Measurements from ENCODE around the gene GABRR1. TPM values are rescaled to one million over a fixed set of nuclear protein-coding genes. Genes with fewer than 3 reads are reported as not detected.
A peak's percentile ranks its signal among the peaks of the same experiment; 100 is the strongest.

Gene GABRR1
- total RNA-seq, 1 donor: not detected

DNA sequence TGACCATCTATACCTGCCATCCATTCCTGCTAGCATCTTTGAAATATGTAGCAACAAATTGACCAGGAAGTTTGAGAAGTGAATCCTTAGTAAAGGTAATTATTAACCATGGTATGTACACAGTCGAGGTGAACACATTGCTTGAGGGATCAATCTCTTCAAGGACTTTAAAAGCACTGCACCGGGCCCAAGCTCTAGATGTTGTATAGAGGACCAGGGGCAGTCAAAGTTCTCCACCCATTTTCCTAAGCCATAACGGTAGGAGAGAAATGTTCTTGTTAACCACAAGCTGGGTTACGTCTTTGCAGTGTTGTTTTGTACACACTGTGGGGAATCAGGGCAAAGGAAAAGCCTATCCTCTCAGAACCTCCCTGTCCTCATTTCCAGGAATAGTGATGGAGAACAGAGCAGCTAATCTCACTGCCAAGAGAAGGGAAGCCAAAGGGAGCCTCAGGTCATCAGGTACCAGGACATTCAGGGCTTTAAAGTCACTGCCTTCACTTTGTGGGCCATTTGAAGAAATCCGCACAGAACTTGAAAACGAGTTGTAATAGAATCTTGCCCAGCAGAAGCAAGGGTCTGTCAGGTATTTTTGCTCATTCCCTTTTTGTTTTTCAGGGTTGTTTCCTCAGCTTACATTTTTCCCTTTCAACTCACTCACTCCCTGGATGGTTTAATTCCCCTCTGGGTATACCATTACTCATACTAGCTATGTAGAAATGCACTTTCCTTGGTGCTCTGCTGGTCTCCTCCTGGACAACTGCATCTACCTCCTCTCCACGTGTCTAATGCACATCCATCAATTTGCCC, 76.6 kb downstream of the GABRR1 start:
- DNase-seq (ENCODE audit: low read depth): peak; percentile 15
- TF ChIP-seq CTCF (IDR thresholded peaks at IDR 0.05; ENCODE audit: insufficient read depth, low read length): no peak
- no peak overlapping the region for H3K4me3 ChIP-seq (ENCODE audit: low read depth, low read length)

- no peak overlapping the region for H3K4me3 ChIP-seq (ENCODE audit: low read depth, low read length)
- DNase-seq (ENCODE audit: low read depth): peak; percentile 22
- TF ChIP-seq CTCF (IDR thresholded peaks at IDR 0.05; ENCODE audit: insufficient read depth, low read length): no peak
These were observed 77.4 kb downstream of the GABRR1 start for GRCh38 chr6:89139509-89140346.

- TF ChIP-seq CTCF (IDR thresholded peaks at IDR 0.05; ENCODE audit: insufficient read depth, low read length): no peak
- H3K4me3 ChIP-seq (ENCODE audit: low read depth, low read length): no peak overlapping the region
- DNase-seq (ENCODE audit: low read depth): no peak
These were observed 79.0 kb downstream of the GABRR1 start for GRCh38 chr6:89138173-89138572.

DNA sequence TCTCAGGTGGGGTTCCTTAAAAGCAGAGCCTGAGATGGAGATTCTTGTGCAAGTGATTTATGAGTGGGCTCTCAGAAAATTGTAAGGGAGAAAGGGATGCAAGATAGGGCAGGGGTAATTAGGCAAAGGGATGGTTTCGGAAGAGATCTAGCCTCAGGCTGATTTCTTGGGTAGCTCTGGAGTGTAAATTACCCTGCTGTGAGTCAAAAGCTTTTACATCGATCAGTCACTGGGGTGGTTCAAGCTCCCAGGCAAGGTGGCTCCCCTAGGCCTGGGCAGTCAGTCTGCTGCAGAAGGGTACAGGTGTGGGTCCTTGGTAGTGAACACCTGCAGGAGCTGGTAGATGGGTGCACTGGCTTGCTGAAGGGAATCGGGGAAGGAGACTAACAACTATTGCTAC, 82.4 kb downstream of the GABRR1 start:
- DNase-seq (ENCODE audit: low read depth): no peak
- H3K4me3 ChIP-seq (ENCODE audit: low read depth, low read length): no peak overlapping the region
- TF ChIP-seq CTCF (IDR thresholded peaks at IDR 0.05; ENCODE audit: insufficient read depth, low read length): no peak

- no peak overlapping the region for H3K4me3 ChIP-seq (ENCODE audit: low read depth, low read length)
- no peak for DNase-seq (ENCODE audit: low read depth)
- TF ChIP-seq CTCF (IDR thresholded peaks at IDR 0.05; ENCODE audit: insufficient read depth, low read length): no peak
These were observed 83.2 kb downstream of the GABRR1 start for GRCh38 chr6:89133981-89134380.

- DNase-seq (ENCODE audit: low read depth): no peak
- TF ChIP-seq CTCF (IDR thresholded peaks at IDR 0.05; ENCODE audit: insufficient read depth, low read length): no peak
- no peak overlapping the region for H3K4me3 ChIP-seq (ENCODE audit: low read depth, low read length)
These were observed 85.1 kb downstream of the GABRR1 start for GRCh38 chr6:89132057-89132456.

All from fibroblast of the aortic adventitia (primary cell).